GM21423 (cell line): ENCODE results near the gene B9D1.

Experiments used
- ATAC-seq: cut with Tn5 transposase; IDR thresholded peaks from one replicate; pipeline ENCODE4 v1.9.1; 2021; ENCODE audit warnings: mild to moderate bottlenecking, moderate library complexity; ENCODE audit not compliant: unreplicated experiment

B9D1 gene

GRCh38 chr17:19306160-19307111 lies 56.1 kb downstream of the B9D1 start:
- peak; percentile 75 for ATAC-seq

- ATAC-seq, result no peak
Measured at GRCh38 chr17:19305761-19306159, 56.8 kb downstream of the B9D1 start.

DNA sequence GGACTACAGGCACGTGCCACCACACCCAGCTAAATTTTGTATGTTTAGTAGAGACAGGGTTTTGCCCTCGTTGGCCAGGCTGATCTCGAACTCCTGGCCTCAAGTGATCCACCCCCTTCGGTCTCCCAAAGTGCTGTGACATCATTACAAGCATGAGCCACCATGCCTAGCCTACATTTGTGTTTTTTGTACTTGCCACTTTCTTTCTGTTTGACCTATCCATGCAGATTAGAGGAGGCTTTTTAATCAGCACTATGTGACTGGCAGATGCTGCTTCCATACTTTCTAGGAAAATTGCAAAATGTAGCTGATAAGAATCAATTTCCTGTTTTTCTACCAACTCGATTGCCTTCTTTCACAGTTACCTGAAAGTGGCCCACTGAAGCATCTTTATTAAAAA lies 57.3 kb downstream of the B9D1 start:
- no peak for ATAC-seq

DNA sequence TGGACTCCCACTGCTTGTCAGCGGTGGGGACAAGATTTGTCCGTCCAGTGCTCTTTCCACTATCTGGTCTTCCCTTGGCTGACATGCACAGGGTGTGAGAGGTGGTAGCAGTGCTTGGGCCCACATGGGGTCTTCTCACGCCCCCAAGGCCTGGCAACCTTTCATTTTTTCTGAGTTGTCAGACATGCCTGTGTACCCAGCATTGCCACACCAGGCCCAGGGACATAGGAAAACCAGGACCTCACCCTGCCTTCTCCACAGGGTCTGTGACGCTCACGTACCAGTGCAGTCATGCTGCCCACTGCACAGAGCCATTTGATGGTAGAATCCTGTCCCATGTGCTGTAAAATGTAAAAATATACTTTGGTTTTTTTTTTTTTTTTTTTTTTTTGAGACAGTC lies 57.8 kb downstream of the B9D1 start:
- ATAC-seq, result no peak

DNA sequence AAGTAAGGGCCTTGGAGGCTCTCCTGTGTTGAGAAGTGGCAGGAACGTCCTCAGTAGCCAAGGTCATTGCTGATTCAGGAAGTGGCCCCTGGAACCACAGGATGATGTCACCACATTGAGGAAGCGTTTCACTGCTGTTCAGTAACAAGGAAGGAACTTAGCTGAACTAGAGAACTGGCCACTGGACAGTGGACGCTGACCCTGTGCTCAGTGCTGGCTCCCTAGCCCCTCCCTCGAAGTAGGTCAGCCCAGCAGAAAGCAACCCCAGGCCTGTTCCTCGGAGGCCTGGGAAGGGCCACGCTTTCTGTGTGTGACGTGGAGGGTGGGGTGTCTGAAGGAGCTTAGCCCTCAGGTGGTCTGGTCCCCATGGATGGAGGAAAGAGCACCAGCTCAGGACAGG lies 58.3 kb downstream of the B9D1 start:
- no peak for ATAC-seq

DNA sequence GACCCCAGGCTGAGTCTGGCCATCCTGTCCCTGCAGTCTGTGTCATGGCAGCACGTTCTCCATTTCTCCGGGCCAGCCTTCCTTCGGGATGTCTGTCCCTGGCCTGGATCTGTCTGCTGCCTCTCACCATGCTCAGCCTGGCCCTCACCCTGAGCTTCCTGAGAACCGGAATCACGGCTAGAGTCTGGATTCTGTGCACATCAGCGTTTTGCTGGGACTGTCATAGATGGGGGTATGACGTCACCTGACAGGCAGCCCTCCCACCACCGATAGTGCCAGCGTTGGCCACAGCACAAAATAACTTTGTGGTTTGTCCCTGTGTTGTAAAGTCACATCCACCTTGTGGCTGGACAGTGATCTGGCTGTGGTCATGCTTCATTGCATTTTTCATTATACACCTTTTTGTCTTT lies 59.2 kb downstream of the B9D1 start:
- ATAC-seq, result no peak

GRCh38 chr17:19302791-19303331 lies 59.7 kb downstream of the B9D1 start:
- peak; percentile 29 for ATAC-seq

DNA sequence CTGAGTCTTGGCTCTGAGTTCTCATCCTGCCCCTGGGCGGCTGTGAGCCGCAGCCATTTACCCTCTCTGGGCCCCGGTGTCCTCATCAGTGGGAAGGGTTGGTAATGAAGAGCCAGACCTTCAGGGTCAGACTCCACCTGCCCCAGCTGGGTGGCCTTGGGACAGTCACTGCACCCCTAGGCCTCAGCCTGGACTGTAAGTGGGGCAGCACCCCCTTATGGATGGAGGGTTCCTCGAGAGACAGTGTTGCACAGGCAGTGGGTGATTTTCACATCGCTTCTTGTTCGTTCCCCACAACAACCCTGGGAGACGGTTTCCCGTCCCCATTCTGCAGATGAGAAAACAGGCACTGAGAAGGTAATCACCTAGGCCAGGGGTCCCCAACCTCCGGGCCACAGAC lies 60.5 kb downstream of the B9D1 start:
- no peak for ATAC-seq

DNA sequence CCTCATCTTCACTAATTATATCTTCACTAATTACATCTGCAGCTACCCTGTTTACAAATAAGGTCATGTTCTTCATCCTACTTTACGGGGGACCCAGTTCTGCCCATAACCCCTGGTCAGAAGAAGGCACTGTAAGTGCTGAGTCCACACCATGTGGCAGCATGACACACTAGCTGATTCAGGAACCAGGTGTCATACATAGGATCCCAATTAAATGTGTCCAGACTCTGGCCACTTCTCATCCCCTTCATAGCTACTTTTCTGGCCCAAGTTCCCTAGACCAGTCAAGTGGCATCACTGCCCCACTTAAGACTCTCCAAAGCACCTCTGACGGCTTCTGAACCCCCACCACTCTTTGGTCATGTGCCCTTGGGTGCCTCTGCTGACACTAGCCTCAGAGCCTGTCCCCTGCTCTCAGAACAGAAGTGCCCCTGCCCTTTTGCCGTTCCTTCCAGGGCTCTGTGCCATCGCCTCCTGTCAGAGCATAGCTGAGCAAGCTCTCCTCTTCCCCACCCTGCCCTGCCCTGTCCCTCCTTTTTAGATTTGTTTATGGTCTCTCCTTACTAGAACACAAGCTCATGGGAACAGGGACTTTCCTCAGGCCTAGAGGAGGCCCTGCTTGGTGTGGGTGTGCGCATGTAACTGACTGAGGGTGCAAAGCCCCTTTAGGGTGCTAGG lies 61.1 kb downstream of the B9D1 start:
- no peak for ATAC-seq

GRCh38 chr17:19299866-19300265 lies 62.7 kb downstream of the B9D1 start:
- no peak for ATAC-seq

- no peak for ATAC-seq
Measured at GRCh38 chr17:19299214-19299747, 63.2 kb downstream of the B9D1 start.

GRCh38 chr17:19298569-19299213 lies 63.8 kb downstream of the B9D1 start:
- no peak for ATAC-seq

DNA sequence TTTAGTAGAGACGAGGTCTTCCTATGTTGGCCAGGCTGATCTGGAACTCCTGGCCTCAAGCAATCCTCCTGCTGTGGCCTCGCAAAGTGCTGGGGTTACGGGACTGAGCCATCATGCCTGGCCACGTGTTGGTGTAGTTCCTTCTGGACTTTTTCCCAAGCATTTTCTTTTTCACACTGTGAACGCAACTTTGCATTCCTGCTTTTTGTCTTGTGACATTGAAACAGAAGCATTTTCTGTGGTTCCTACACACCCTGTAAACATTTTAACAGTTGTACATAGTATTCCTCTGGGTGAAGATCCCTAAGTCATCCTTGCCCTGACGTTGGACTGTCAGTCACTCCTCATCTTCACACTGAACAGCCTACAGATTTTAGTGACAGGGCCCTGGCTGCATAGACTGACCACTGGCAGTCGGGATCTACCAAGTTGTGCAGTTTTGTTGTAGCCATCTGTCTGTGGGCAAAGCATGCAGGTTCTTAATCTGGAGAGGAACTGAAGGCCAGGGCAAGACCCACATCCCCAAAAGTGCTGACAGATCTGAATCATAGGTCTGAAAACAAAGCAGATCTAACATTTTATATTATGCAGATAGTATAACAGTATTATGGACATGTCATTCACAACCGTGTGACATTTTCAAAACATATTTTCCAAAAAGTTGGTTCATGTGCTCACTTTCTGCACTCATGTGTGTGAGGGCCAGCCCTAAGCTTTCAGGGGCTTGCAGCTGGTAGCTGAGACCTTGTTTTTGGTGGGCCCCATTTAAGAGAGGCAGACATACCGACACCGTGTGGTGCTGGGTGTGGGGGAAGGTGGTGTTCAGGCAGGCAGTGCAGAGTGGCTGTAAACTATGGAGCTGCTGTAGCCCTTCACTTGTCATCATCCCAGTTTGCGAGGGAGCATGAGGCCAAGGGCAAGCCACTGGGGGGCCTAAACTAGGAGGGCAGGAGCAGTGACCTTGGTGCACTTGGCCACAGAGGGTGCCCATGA lies 65.4 kb downstream of the B9D1 start:
- ATAC-seq, result no peak

DNA sequence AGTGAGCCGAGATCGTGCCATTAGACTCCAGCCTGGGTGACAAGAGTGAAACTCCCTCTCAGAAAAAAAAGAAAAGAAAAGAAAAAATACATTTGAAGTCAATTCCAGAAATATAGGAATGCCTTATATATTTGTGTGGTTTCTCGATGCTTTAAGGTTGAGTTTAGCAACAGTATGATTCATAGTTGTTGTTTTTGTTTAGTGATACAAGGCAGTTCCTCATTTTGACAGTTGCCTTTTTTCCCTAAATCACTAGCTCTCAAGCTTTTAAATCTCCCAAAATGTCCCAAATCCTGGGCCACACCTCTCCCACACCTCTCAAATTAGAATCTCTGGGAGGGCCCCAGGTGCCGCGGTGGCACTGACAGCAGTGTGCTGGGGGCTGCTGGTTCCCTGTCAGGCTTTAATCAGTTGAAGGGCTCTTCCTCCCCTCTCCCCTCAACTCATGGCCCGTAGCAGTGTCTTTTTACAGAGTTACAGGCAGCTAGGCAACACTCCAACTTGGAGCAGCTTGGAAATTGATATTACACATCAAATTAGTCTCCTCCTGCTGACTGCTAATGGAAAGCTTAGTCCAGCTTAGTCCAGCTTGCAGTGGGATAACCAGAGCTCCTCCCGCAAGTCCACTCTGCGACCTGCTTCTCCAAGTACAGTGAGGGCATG lies 66.9 kb downstream of the B9D1 start:
- ATAC-seq, result no peak

GRCh38 chr17:19294443-19294842 lies 68.1 kb downstream of the B9D1 start:
- no peak for ATAC-seq
